Left ventricle myocardium inferior (tissue), 1 donor: ENCODE results near the gene MUC2. TPM values are rescaled to one million over a fixed set of nuclear protein-coding genes. Genes with fewer than 3 reads are reported as not detected.

ENCODE experiments used
- DNase-seq: peaks from one replicate; pipeline ENCODE4 v3.0.0-alpha.2; 2020
- H3K27ac ChIP-seq: fragments of 200-600 bp; replicated peaks from 2 replicates; pipeline ENCODE4 v1.8.0; 2021
- H3K27me3 ChIP-seq: fragments of 200-600 bp; 2 replicates; pipeline ENCODE4 v1.8.0; 2021; ENCODE audit warnings: low read depth
- H3K36me3 ChIP-seq: fragments of 200-600 bp; 2 replicates; pipeline ENCODE4 v1.8.0; 2021
- H3K4me1 ChIP-seq: fragments of 200-600 bp; 2 replicates; pipeline ENCODE4 v1.8.0; 2021
- H3K4me3 ChIP-seq: fragments of 200-600 bp; 2 replicates; pipeline ENCODE4 v1.8.0; 2021; ENCODE audit warnings: mild to moderate bottlenecking, moderate library complexity
- H3K9me3 ChIP-seq: fragments of 200-600 bp; replicated peaks from 2 replicates; pipeline ENCODE4 v1.8.0; 2021
- intact Hi-C: fragments of 100-400 bp; cut with micrococcal nuclease; formaldehyde crosslinking; loops from one replicate; pipeline ENCODE4 v1.11.0; 2022
- total RNA-seq: library from RNA; stranded (reverse); fragmentation: NEBNext Ultra II Directional; extraction: Animal tissue kit (Norgen Biotek cat#: 25700); gene quantifications from one replicate; pipeline ENCODE4 v1.2.1, GENCODE V29; 2021
- TF ChIP-seq, protein P1 (sequence below): fragments of 200-600 bp; IDR thresholded peaks from 2 replicates; pipeline ENCODE4 v1.8.0; 2021; ENCODE audit warnings: antibody characterized with exemption, mild to moderate bottlenecking, borderline replicate concordance
- donor health status: DM: no; HTN: yes; CAD: no; lungs with severe emphysema.

MUC2 gene
- total RNA-seq, 1 donor from 2014 or later, result 0.03 TPM

DNA sequence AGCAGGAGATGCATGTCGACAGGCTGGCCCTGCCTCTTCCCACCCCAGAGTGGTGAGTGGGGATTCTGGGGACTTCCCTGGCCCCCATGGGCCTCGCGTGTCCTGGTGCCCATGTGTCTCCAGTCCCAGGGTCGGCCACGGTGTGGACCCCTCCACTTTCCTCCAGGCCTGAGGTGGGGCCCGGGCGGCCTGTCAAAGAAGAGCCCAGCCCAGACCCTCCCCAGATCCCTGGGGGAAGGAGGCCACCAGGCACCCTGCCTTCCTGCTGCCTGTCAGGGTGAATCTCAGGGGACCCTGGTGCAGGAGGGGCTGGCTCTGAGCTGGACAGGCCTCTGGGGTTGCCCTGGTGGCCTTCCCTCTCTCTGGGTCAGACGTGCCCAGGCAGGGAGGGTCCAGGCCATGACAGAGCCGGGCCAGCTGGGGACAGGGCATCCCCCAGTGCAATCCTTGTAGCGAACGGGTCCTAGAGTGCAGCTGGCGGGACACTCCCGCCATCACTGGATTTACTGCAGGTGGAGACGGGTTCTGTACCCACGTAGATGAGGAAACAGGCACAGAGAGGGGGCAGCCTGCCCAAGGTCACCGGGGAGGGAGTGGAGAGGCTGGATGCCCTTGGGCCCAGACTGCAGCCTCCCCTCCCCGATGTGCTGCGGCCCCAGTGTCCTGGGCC is 24.6 kb upstream of the MUC2 start:
- DNase-seq, result no peak
- H3K4me3 ChIP-seq, result no peak overlapping the region
- H3K27ac ChIP-seq, result no peak overlapping the region
- H3K9me3 ChIP-seq, result peaks cover 2% of the 10 kb centered on the region
- intact Hi-C loops, result no loop called here
- peaks cover 87% of the 10 kb centered on the region for H3K27me3 ChIP-seq
- H3K36me3 ChIP-seq, result no peaks in the 10 kb centered on the region
- TF ChIP-seq, protein P1, sequence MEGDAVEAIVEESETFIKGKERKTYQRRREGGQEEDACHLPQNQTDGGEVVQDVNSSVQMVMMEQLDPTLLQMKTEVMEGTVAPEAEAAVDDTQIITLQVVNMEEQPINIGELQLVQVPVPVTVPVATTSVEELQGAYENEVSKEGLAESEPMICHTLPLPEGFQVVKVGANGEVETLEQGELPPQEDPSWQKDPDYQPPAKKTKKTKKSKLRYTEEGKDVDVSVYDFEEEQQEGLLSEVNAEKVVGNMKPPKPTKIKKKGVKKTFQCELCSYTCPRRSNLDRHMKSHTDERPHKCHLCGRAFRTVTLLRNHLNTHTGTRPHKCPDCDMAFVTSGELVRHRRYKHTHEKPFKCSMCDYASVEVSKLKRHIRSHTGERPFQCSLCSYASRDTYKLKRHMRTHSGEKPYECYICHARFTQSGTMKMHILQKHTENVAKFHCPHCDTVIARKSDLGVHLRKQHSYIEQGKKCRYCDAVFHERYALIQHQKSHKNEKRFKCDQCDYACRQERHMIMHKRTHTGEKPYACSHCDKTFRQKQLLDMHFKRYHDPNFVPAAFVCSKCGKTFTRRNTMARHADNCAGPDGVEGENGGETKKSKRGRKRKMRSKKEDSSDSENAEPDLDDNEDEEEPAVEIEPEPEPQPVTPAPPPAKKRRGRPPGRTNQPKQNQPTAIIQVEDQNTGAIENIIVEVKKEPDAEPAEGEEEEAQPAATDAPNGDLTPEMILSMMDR, result no peak
- H3K4me1 ChIP-seq, result peaks cover 8% of the 10 kb centered on the region

GRCh38 chr11:1050581-1051355 is 23.9 kb upstream of the MUC2 start:
- Histone ChIP-seq H3K9me3 (no peaks in the 10 kb centered on the region), H3K4me3 (no peak overlapping the region), H3K4me1 (peaks cover 8% of the 10 kb centered on the region), H3K27ac (no peak overlapping the region), H3K36me3 (no peaks in the 10 kb centered on the region), H3K27me3 (peaks cover 94% of the 10 kb centered on the region)
- intact Hi-C loops, result no loop called here
- peak; percentile 57 for DNase-seq
- TF ChIP-seq, protein P1, result peak; percentile 89

DNA sequence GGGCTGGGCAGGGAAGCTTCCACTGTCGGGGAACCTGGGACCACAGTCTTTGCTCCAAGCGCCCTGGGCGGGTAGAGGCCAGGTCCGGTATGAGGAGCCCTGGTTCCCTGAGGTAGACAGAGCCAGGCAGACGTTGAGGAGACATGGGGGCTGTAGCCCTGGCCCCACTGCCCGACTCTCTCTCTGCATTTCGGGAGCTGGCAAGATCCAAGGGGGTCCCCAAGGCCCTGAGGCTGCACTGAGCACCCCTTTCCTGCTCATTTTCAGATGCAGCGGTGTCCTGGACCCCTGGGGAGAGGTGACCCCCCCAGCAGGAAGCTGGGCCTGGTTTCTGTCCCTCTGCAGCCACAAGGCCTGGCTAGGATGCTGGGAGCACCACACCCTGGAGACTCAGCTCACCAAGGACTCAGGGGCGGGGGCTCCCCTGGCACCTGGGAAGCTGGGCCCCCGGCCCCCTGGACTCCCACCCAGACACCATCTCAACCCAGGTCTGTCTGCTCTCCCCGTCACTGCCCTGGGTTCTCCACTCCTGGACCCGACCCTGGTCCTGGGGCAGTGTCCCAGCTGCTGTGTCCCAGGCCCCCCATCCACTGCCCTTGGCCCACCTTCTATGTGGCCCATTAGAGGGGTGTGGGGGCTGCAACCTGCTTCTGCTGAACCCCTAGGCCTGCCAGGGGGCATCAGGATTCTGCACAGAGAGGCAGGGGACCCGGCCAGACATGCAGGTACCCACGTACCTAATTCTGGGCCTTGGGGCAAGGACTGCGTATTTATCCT is 23.1 kb upstream of the MUC2 start:
- H3K27ac ChIP-seq, result no peak overlapping the region
- H3K4me1 ChIP-seq, result peaks cover 8% of the 10 kb centered on the region
- intact Hi-C loops, result no loop called here
- TF ChIP-seq, protein P1, result peak; percentile 8
- no peak overlapping the region for H3K4me3 ChIP-seq
- H3K36me3 ChIP-seq, result no peaks in the 10 kb centered on the region
- H3K9me3 ChIP-seq, result no peaks in the 10 kb centered on the region
- H3K27me3 ChIP-seq, result peaks cover 100% of the 10 kb centered on the region
- no peak for DNase-seq

DNA sequence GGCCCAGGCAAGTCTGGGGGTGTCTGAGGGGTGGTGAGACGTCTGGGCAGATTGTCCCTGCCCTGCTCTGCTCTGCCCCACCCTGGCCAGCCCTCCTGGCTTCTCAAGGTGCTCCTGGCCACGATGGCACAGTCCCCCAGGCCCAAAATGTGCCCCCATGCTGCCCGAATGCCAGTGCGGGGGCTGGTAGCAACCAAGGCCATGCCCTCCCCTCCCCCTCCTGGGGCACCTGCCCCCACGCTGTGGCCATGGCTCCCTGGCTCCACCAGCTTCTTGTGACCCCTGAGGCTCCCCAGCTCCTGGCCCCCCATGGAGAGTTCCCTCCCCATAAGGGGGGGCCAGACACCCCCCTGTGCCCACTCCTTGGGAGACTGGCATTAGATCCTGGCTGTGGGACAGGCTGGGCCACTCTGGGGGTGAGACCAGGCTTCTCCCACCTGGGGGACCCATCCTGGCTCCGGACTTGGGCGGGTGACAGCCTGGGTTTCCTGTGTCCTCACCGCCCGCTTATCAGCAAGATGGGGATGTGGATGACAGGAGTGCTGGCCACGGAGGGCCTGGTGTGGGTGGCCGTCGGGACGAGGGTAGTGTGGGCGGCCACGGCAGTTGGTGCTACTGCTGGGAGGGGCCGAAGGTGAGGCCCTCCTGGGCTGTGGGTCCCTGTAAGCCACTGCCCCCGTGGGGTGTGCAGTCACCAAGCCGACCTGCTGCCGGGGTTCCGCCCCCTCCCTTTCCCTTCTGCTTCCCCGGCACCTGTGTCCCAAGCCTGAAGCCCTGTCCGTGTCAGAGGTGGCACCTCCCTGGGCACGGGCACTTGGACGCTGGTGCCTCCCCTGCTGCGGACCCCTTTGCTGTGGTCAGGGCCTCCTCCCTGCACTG is 22.3 kb upstream of the MUC2 start:
- TF ChIP-seq, protein P1, result no peak
- no peaks in the 10 kb centered on the region for H3K9me3 ChIP-seq
- no peak for DNase-seq
- peaks cover 100% of the 10 kb centered on the region for H3K27me3 ChIP-seq
- H3K36me3 ChIP-seq, result no peaks in the 10 kb centered on the region
- intact Hi-C loops, result no loop called here
- H3K4me1 ChIP-seq, result peaks cover 8% of the 10 kb centered on the region
- no peak overlapping the region for H3K27ac ChIP-seq
- H3K4me3 ChIP-seq, result no peak overlapping the region
